GM19324 (cell line): ENCODE results near the gene BPIFB6.
"Not testable (repeated sequence)": the region's sequence is repeated elsewhere in the genome, so short reads cannot be mapped to it uniquely, and the experiment has no call there.

Experiments
- ATAC-seq: cut with Tn5 transposase; IDR thresholded peaks from one replicate; pipeline ENCODE4 v1.9.1; 2021; ENCODE audit warnings: mild to moderate bottlenecking, moderate library complexity; ENCODE audit not compliant: unreplicated experiment, low FRiP score

The BPIFB6 gene

DNA sequence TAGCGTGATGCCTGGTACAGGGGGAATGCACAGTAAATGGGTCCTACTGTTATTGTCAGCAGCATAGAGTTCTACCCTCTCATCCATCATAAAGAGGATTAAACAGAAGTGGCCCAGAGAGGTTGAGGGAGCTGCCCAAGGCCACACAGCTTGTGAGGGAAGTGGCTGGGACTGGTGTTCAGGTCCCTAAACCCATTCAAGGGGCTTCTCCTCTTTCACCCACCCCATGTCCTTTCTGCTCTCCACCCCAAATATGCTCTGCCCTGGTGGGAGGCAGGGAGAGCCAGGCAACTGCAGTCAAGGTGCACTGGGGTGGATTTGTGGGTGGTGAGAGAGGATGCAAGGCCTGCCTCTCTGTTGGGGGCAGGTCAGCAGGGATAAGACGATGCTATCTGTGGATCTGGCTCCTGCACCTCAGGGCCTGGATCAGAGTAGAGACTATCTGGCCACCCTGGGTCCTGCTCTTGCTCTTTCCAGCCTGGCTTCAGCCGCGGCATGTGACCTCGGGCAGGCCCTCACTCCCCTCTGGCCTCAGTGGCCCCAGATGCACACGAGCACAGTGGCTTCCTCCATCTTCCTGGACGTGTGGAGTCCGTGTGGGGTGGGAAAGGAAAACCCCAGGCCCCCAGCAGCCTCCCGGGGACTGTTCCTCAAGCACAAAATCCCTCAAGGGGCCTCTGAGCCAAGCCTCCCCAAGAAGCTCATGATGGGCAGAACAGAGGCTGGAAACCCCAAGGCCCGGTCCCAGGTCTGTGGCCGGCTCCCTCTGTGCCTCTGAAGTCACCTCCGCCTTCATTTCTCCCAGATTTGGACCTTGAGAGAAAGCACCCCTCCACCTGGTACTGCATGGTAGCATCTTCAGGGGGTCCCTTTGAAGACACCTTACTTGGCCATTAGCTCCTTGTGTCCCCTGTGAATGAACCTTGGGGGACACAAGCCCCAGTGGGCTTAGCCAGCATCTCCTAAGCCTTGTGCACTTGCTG is 3.4 kb upstream of the BPIFB6 start:
- ATAC-seq, result no peak

DNA sequence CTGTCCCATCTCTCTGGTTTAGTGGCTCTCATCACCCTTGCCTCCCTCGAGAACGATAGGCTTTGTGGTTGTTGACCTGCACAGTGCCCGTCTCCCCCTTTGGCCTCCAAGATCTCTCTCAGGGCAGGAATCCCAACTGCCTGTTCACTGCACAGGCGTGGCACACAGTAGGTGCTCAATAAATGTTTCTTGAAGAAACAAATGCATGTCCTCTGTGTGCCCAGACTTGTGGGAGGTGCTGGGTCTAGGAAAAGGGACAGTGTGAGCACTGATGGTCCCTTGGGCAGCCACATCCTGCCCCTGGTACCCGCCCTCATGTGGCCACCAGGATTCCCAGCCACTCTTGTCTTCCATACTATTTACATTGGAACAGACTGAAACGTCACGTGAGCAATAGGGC is 2.6 kb upstream of the BPIFB6 start:
- ATAC-seq, result no peak

- no peak for ATAC-seq
These were observed 1.4 kb upstream of the BPIFB6 start for GRCh38 chr20:33030076-33030475.

DNA sequence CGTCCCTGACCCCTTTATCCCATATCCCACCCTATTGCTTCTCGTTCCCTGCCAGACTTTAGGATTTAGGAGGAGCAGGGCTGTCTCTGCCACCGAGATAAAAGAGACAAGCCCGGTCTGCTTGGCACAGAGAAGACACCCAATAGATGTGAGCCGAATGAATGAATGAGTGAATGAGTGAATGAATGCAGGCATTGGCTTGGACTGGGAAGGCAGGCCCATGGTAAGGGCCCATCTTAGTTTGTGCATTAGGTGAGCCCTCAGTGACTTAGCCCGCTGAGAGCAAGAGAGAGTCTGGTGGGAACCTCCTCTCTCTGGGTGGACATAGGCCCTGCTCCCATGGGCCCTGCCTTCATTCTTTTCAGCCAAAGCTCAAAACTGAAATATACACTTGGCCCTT is 879 bp upstream of the BPIFB6 start:
- ATAC-seq, result no peak

DNA sequence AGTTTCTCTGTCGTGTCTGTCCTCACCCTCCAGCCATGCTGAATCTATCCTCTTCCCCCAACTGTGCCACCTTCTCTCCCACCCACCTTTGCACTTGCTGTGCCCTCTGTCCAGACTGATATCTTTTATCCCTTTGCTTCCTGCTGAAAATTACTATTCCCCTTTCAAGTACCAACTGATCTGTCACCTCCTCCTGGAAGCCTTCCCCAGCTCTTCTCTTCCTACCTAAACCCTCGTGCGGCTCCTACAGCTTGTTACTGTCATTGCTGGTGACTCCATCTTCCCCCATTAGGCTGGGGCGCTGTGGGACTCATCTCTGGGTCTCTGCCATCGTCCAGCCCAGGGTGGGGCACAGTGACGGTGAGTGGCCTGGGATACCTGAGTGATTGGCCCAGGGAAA is 1.1 kb downstream of the BPIFB6 start:
- no peak for ATAC-seq

- ATAC-seq, result no peak
These were observed 1.9 kb downstream of the BPIFB6 start for GRCh38 chr20:33033381-33033780.

DNA sequence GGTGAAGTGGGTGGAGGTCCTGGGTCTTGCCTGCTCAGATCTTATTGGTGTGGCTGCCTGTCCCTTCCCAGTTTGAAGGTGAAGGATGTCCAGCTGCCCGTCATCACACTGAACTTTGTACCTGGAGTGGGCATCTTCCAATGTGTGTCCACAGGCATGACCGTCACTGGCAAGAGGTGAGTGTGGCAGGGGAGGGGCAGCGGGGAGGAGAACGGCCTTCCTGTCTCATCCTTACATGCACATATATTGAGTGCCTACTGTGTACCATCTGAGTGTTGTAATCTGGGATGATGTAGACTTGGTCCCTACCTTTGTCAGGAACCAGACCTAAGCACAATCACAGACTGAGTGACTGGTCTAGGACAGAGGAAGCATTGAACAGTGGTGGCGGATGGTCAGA is 2.7 kb downstream of the BPIFB6 start:
- ATAC-seq, result no peak

GRCh38 chr20:33034901-33035492 is 3.5 kb downstream of the BPIFB6 start:
- no peak for ATAC-seq

DNA sequence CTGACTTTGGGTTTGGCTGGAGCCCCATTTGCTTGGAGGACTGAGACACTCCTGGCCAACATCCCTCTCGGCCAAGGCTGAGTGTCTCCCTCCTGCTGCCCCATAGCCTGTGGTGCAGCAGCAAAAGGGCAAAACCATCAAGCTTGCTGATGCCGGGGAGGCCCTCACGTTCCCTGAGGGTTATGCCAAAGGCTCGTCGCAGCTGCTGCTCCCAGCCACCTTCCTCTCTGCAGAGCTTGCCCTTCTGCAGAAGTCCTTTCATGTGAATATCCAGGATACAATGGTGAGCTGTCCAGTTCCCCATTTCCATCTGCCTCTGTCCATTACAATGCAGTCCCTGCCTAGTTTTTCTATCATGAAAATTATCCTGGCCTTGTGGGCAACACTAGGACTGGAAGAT is 6.0 kb downstream of the BPIFB6 start:
- ATAC-seq, result no peak

DNA sequence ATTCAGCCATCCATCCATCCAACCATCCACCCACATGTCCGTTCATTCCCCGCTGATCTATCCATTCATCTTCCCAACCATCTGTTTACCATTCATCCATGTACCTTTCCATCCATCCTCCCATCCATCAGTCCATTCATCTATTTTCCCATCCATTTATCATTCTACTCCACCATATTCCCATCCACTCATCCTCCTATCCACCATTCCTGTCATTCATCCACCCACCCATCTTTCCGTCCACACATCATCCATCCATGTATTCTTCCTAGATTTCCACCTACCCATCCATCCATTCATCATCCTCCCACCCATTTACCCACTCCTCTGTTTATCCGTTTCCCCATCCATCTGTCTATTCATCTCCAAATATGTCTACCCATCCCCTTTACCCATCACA is 6.8 kb downstream of the BPIFB6 start:
- no peak for ATAC-seq

DNA sequence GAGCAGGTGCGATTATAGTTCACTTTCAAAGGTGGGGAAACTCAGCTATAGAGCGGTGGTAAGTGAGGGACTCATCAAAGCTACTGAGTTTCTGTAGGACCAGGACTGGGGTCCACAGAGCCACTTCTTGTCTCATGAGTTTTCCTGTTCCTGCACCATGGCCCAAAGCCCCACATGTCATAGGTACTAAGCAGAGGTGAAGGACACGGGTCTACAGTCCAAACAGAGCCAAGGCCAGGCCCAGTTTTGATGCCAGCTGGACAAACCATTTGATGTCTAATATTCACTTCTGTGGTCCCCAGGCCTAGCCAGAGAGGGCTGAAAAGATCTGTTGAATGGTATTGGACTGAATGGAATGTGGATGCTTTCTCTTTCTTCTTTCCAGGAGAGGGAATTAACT is 11.0 kb downstream of the BPIFB6 start:
- ATAC-seq, result no peak

DNA sequence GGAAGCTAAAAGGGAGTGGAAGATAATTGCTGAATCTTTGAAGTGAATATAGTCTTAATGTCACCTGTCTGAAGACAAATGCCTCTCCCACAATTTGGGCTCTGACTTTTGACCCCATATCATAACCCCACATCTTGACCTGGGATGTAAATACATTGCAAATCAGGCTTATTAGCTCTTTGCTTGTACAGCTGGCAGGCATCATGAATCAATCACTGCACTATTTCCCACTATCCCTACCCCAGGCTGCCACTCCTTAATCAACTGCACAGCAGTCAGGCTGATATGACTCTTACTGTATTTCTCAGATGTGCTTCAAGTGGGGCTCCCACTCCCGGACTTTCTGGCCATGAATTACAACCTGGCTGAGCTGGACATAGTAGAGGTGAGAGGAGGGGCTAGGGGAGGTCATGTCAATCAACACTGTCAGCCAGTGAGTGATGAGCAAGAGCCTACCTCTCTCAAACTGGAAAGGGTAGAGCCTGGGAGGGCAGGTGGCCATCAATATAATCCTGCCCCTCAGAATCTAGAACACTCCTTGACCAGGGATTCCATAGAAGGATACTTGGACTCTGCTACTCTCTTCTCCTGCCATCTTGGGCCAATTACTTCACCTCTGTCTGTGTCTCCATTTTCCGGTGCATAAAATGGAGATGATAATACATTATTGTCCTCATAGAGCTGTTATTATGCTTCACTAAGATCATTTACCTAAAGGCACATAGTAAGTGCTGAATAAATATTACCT is 11.7 kb downstream of the BPIFB6 start:
- ATAC-seq, result no peak

- no peak for ATAC-seq
These were observed 12.3 kb downstream of the BPIFB6 start for GRCh38 chr20:33043731-33044181.

GRCh38 chr20:33045129-33045721 is 13.8 kb downstream of the BPIFB6 start:
- ATAC-seq, result not testable (repeated sequence)

DNA sequence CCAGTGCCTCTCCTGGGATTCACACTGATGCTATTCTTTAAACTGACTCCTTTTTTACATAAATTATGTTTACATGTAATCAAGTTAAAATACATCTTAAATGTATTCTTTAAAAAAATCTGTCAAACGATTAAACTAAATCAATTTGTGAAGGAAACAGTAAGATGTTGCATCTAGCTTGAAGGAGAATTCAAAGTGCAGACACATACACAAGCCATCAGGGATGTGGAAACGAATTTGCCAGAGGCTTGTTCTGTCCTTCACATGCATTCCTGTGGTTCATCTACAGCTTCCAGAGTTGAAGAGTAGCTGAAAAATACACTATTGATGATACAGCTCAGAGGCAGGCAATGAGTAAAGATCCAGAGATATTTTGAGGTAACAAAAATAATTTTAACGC is 15.0 kb downstream of the BPIFB6 start:
- no peak for ATAC-seq

- no peak for ATAC-seq
These were observed 19.9 kb downstream of the BPIFB6 start for GRCh38 chr20:33051333-33051732.

GRCh38 chr20:33053291-33054106 is 22.1 kb downstream of the BPIFB6 start, which contains the start of gene BPIFB3:
Gene BPIFB3 (plus strand): TSS chr20:33053903. CDS start chr20:33055436, 1,533 bp downstream.
- ATAC-seq, result no peak

DNA sequence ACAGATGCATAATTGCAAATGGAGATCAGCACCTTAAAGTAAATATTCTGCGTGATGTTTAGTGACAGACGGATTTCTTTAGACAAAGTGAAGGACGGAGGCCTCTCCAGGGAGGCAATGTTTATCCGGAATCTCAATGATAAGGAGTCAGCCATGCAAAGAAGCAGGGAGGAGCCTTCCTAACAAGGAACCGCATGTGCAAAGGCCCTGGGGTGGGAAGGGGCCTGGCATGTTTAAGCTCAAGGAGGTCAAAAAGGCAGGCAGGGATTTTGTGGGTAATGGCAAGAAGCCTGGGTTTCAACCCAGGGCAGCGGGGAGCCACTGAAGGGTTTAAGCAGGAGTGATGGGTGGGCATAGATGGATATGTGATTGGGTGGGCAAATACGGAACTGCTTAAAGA is 22.9 kb downstream of the BPIFB6 start:
- ATAC-seq, result no peak

DNA sequence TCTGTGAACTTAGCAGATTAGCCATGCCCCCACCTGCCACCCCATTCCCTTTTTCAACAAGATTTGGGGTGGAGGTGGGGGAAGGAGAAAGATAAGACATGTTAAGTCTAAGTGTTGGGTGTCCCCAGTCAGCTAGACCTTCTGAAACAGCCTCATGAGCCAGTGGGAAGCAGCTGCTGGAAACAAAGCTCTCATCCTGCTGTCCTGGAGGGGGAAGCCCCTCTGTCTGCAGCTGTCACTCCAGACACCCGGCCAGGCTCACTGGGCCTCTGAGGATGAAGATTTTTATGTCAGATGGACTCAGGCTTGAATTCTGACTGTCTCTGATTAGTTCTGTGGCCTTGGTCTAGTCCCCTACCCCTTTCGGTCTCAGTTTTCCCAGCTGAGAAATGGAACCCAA is 23.3 kb downstream of the BPIFB6 start:
- no peak for ATAC-seq

- ATAC-seq, result no peak
These were observed 27.7 kb downstream of the BPIFB6 start for GRCh38 chr20:33059136-33059535.
